ENCODE results near the gene TRERF1.

The TRERF1 gene

GRCh38 chr6:42269974-42270510 is 181.7 kb downstream of the TRERF1 start:
- no peaks in the 10 kb centered on the region for H3K9me3 ChIP-seq (ENCODE audit: insufficient read depth, low read length)
- no peak overlapping the region for H3K9ac ChIP-seq (ENCODE audit: insufficient read length, low read depth)
- peaks cover 3% of the 10 kb centered on the region for H3K4me1 ChIP-seq (ENCODE audit: insufficient read depth, insufficient read length)
- TF ChIP-seq ZNF274 (IDR thresholded peaks at IDR 0.05; ENCODE audit: low read depth, low read length) = no peak
- no peak for TF ChIP-seq SUZ12 (IDR thresholded peaks at IDR 0.05; ENCODE audit: extremely low read depth, insufficient read depth, insufficient read length)
- no peak for TF ChIP-seq YY1 (IDR thresholded peaks at IDR 0.05; ENCODE audit: insufficient read depth, insufficient read length)
- no peak overlapping the region for H3K4me3 ChIP-seq (ENCODE audit: insufficient read length, low read depth)
- DNase-seq (ENCODE audit: low read depth, low spot score) = no peak
- no peaks in the 10 kb centered on the region for H3K27me3 ChIP-seq (ENCODE audit: insufficient read depth, insufficient read length)
- H3K36me3 ChIP-seq (ENCODE audit: insufficient read depth, insufficient read length, low read length) = peaks cover 17% of the 10 kb centered on the region

- Histone ChIP-seq H3K9ac (ENCODE audit: insufficient read length, low read depth) (no peak overlapping the region), H3K4me3 (ENCODE audit: insufficient read length, low read depth) (no peak overlapping the region), H3K9me3 (ENCODE audit: insufficient read depth, low read length) (no peaks in the 10 kb centered on the region), H3K4me1 (ENCODE audit: insufficient read depth, insufficient read length) (peaks cover 3% of the 10 kb centered on the region), H3K36me3 (ENCODE audit: insufficient read depth, insufficient read length, low read length) (peaks cover 17% of the 10 kb centered on the region), H3K27me3 (ENCODE audit: insufficient read depth, insufficient read length) (no peaks in the 10 kb centered on the region)
- TF ChIP-seq ZNF274 (IDR thresholded peaks at IDR 0.05; ENCODE audit: low read depth, low read length) (no peak), YY1 (IDR thresholded peaks at IDR 0.05; ENCODE audit: insufficient read depth, insufficient read length) (no peak), SUZ12 (IDR thresholded peaks at IDR 0.05; ENCODE audit: extremely low read depth, insufficient read depth, insufficient read length) (no peak)
- no peak for DNase-seq (ENCODE audit: low read depth, low spot score)
These were observed 182.2 kb downstream of the TRERF1 start for GRCh38 chr6:42269553-42269952.

- Histone ChIP-seq H3K4me1 (ENCODE audit: insufficient read depth, insufficient read length) (peaks cover 3% of the 10 kb centered on the region), H3K9me3 (ENCODE audit: insufficient read depth, low read length) (no peaks in the 10 kb centered on the region), H3K36me3 (ENCODE audit: insufficient read depth, insufficient read length, low read length) (peaks cover 17% of the 10 kb centered on the region), H3K9ac (ENCODE audit: insufficient read length, low read depth) (no peak overlapping the region), H3K27me3 (ENCODE audit: insufficient read depth, insufficient read length) (no peaks in the 10 kb centered on the region), H3K4me3 (ENCODE audit: insufficient read length, low read depth) (no peak overlapping the region)
- TF ChIP-seq ZNF274 (IDR thresholded peaks at IDR 0.05; ENCODE audit: low read depth, low read length) (no peak), YY1 (IDR thresholded peaks at IDR 0.05; ENCODE audit: insufficient read depth, insufficient read length) (no peak), SUZ12 (IDR thresholded peaks at IDR 0.05; ENCODE audit: extremely low read depth, insufficient read depth, insufficient read length) (no peak)
- DNase-seq (ENCODE audit: low read depth, low spot score) = no peak
These were observed 182.9 kb downstream of the TRERF1 start for GRCh38 chr6:42268835-42269204.

GRCh38 chr6:42268016-42268834 is 183.5 kb downstream of the TRERF1 start:
- DNase-seq (ENCODE audit: low read depth, low spot score) = no peak
- Histone ChIP-seq H3K36me3 (ENCODE audit: insufficient read depth, insufficient read length, low read length) (peaks cover 20% of the 10 kb centered on the region), H3K9ac (ENCODE audit: insufficient read length, low read depth) (no peak overlapping the region), H3K4me3 (ENCODE audit: insufficient read length, low read depth) (no peak overlapping the region), H3K9me3 (ENCODE audit: insufficient read depth, low read length) (no peaks in the 10 kb centered on the region), H3K27me3 (ENCODE audit: insufficient read depth, insufficient read length) (no peaks in the 10 kb centered on the region), H3K4me1 (ENCODE audit: insufficient read depth, insufficient read length) (peaks cover 6% of the 10 kb centered on the region)
- TF ChIP-seq SUZ12 (IDR thresholded peaks at IDR 0.05; ENCODE audit: extremely low read depth, insufficient read depth, insufficient read length) (no peak), ZNF274 (IDR thresholded peaks at IDR 0.05; ENCODE audit: low read depth, low read length) (no peak), YY1 (IDR thresholded peaks at IDR 0.05; ENCODE audit: insufficient read depth, insufficient read length) (no peak)

GRCh38 chr6:42266538-42266937 is 185.2 kb downstream of the TRERF1 start:
- TF ChIP-seq ZNF274 (IDR thresholded peaks at IDR 0.05; ENCODE audit: low read depth, low read length) (no peak), YY1 (IDR thresholded peaks at IDR 0.05; ENCODE audit: insufficient read depth, insufficient read length) (no peak), SUZ12 (IDR thresholded peaks at IDR 0.05; ENCODE audit: extremely low read depth, insufficient read depth, insufficient read length) (no peak)
- H3K36me3 ChIP-seq (ENCODE audit: insufficient read depth, insufficient read length, low read length) = peaks cover 23% of the 10 kb centered on the region
- no peaks in the 10 kb centered on the region for H3K27me3 ChIP-seq (ENCODE audit: insufficient read depth, insufficient read length)
- no peaks in the 10 kb centered on the region for H3K9me3 ChIP-seq (ENCODE audit: insufficient read depth, low read length)
- H3K9ac ChIP-seq (ENCODE audit: insufficient read length, low read depth) = no peak overlapping the region
- no peak for DNase-seq (ENCODE audit: low read depth, low spot score)
- peaks cover 7% of the 10 kb centered on the region for H3K4me1 ChIP-seq (ENCODE audit: insufficient read depth, insufficient read length)
- H3K4me3 ChIP-seq (ENCODE audit: insufficient read length, low read depth) = no peak overlapping the region

GRCh38 chr6:42264852-42265390 is 186.8 kb downstream of the TRERF1 start:
- Histone ChIP-seq H3K27me3 (ENCODE audit: insufficient read depth, insufficient read length) (no peaks in the 10 kb centered on the region), H3K9me3 (ENCODE audit: insufficient read depth, low read length) (no peaks in the 10 kb centered on the region), H3K36me3 (ENCODE audit: insufficient read depth, insufficient read length, low read length) (peaks cover 30% of the 10 kb centered on the region), H3K4me1 (ENCODE audit: insufficient read depth, insufficient read length) (peaks cover 7% of the 10 kb centered on the region), H3K9ac (ENCODE audit: insufficient read length, low read depth) (no peak overlapping the region), H3K4me3 (ENCODE audit: insufficient read length, low read depth) (no peak overlapping the region)
- no peak for DNase-seq (ENCODE audit: low read depth, low spot score)
- TF ChIP-seq ZNF274 (IDR thresholded peaks at IDR 0.05; ENCODE audit: low read depth, low read length) (no peak), YY1 (IDR thresholded peaks at IDR 0.05; ENCODE audit: insufficient read depth, insufficient read length) (no peak), SUZ12 (IDR thresholded peaks at IDR 0.05; ENCODE audit: extremely low read depth, insufficient read depth, insufficient read length) (no peak)

GRCh38 chr6:42264162-42264851 is 187.4 kb downstream of the TRERF1 start:
- no peak for DNase-seq (ENCODE audit: low read depth, low spot score)
- H3K27me3 ChIP-seq (ENCODE audit: insufficient read depth, insufficient read length) = no peaks in the 10 kb centered on the region

More at GRCh38 chr6:42264162-42264851, 187.4 kb downstream of the TRERF1 start:
- peaks cover 4% of the 10 kb centered on the region for H3K4me1 ChIP-seq (ENCODE audit: insufficient read depth, insufficient read length)
- no peak overlapping the region for H3K9ac ChIP-seq (ENCODE audit: insufficient read length, low read depth)
- H3K4me3 ChIP-seq (ENCODE audit: insufficient read length, low read depth) = no peak overlapping the region
- no peak for TF ChIP-seq SUZ12 (IDR thresholded peaks at IDR 0.05; ENCODE audit: extremely low read depth, insufficient read depth, insufficient read length)
- TF ChIP-seq ZNF274 (IDR thresholded peaks at IDR 0.05; ENCODE audit: low read depth, low read length) = no peak
- H3K9me3 ChIP-seq (ENCODE audit: insufficient read depth, low read length) = no peaks in the 10 kb centered on the region
- peaks cover 26% of the 10 kb centered on the region for H3K36me3 ChIP-seq (ENCODE audit: insufficient read depth, insufficient read length, low read length)

All from NT2/D1 (cell line).